HG03520 (cell line): Measurements from ENCODE around the gene NCOR2.

Experiments
- ATAC-seq: cut with Tn5 transposase; IDR thresholded peaks from one replicate; pipeline ENCODE4 v1.9.1; 2021; ENCODE audit warnings: mild to moderate bottlenecking, moderate library complexity; ENCODE audit not compliant: unreplicated experiment

NCOR2 gene

GRCh38 chr12:124577986-124578385, 10.6 kb upstream of the NCOR2 start:
- no peak for ATAC-seq

GRCh38 chr12:124577374-124577773, 10.0 kb upstream of the NCOR2 start:
- ATAC-seq = no peak

- no peak for ATAC-seq
Measured at GRCh38 chr12:124576061-124576650, 8.7 kb upstream of the NCOR2 start.

- no peak for ATAC-seq
Measured at GRCh38 chr12:124573839-124574786, 6.7 kb upstream of the NCOR2 start.

- ATAC-seq = no peak
Measured at GRCh38 chr12:124571556-124571955, 4.1 kb upstream of the NCOR2 start.

GRCh38 chr12:124570810-124571209, 3.4 kb upstream of the NCOR2 start:
- no peak for ATAC-seq

GRCh38 chr12:124569375-124570148, 2.1 kb upstream of the NCOR2 start:
- ATAC-seq = no peak

GRCh38 chr12:124568431-124569374, 1.3 kb upstream of the NCOR2 start:
- no peak for ATAC-seq

GRCh38 chr12:124567673-124568373, 411 bp upstream of the NCOR2 start:
- ATAC-seq = peak; percentile 43

- ATAC-seq = peak; percentile 29
Measured at GRCh38 chr12:124566161-124566996, 1.0 kb downstream of the NCOR2 start.

- ATAC-seq = no peak
Measured at GRCh38 chr12:124565656-124566160, 1.7 kb downstream of the NCOR2 start.

- ATAC-seq = no peak
Measured at GRCh38 chr12:124564971-124565491, 2.4 kb downstream of the NCOR2 start.

GRCh38 chr12:124564232-124564958, 3.0 kb downstream of the NCOR2 start:
- ATAC-seq = no peak

- ATAC-seq = no peak
Measured at GRCh38 chr12:124563809-124564208, 3.6 kb downstream of the NCOR2 start.

GRCh38 chr12:124563401-124563800, 4.0 kb downstream of the NCOR2 start:
- no peak for ATAC-seq

- ATAC-seq = no peak
Measured at GRCh38 chr12:124562796-124563181, 4.6 kb downstream of the NCOR2 start.

GRCh38 chr12:124562018-124562795, 5.2 kb downstream of the NCOR2 start:
- ATAC-seq = no peak
